IgD-negative memory B cell (primary cell): Measurements from ENCODE around the gene RETNLB. TPM values are rescaled to one million over a fixed set of nuclear protein-coding genes. Genes with fewer than 3 reads are reported as not detected.

Experiments
- H3K27ac Mint-ChIP-seq, 3 donors: one replicate each; pipeline ENCODE4 v1.8.0; 2020 to 2022; ENCODE audit warnings: mild to moderate bottlenecking in 3 of 3, mixed read lengths in 3 of 3, moderate library complexity in 1 of 3
- H3K27me3 Mint-ChIP-seq: one replicate; pipeline ENCODE4 v1.8.0; 2021; ENCODE audit warnings: mixed read lengths
- H3K36me3 Mint-ChIP-seq: one replicate; pipeline ENCODE4 v1.8.0; 2020; ENCODE audit warnings: mild to moderate bottlenecking, mixed read lengths
- H3K4me1 Mint-ChIP-seq, 3 donors: one replicate each; pipeline ENCODE4 v1.8.0; 2020 to 2022; ENCODE audit warnings: mixed read lengths in 3 of 3, mild to moderate bottlenecking in 1 of 3
- H3K4me3 Mint-ChIP-seq, 4 donors: one replicate each; pipeline ENCODE4 v1.8.0; 2020 to 2022; ENCODE audit warnings: mild to moderate bottlenecking in 4 of 4, mixed read lengths in 4 of 4, moderate library complexity in 3 of 4
- H3K9me3 Mint-ChIP-seq, 3 donors: one replicate each; pipeline ENCODE4 v1.8.0; 2020 to 2021; ENCODE audit warnings: mixed read lengths in 3 of 3, mild to moderate bottlenecking in 1 of 3
- polyA plus RNA-seq: library from polyadenylated mRNA; unstranded; fragments of 300-500 nt; fragmentation: Illumina TruSeq; gene quantifications from one replicate; pipeline ENCODE4 v1.2.3, GENCODE V29; 2021

RETNLB gene
- polyA plus RNA-seq, 1 donor from 2014 or later, result not detected

- peaks cover 1% of the 10 kb centered on the region for H3K36me3 Mint-ChIP-seq
- H3K4me1 Mint-ChIP-seq, result peaks cover 0 to 2% (median 2%) of the 10 kb centered on the region in 3 donors
- H3K27me3 Mint-ChIP-seq, result peaks cover 5% of the 10 kb centered on the region
- peak overlapping the region in 1 of 3 donors; percentile 48 for H3K27ac Mint-ChIP-seq
- peaks cover 0 to 3% (median 1%) of the 10 kb centered on the region in 3 donors for H3K9me3 Mint-ChIP-seq
- H3K4me3 Mint-ChIP-seq, result no peak overlapping the region
Measured at GRCh38 chr3:108722724-108723123, 34.5 kb downstream of the RETNLB start.

GRCh38 chr3:108719178-108719806 lies 37.9 kb downstream of the RETNLB start:
- Mint-ChIP-seq H3K27ac (no peak overlapping the region), H3K36me3 (peaks cover 1% of the 10 kb centered on the region), H3K27me3 (peaks cover 2% of the 10 kb centered on the region), H3K9me3 (peaks cover 0 to 3% (median 1%) of the 10 kb centered on the region in 3 donors), H3K4me3 (no peak overlapping the region), H3K4me1 (peaks cover 0 to 2% (median 2%) of the 10 kb centered on the region in 3 donors)

- no peak overlapping the region for H3K4me3 Mint-ChIP-seq
- H3K27ac Mint-ChIP-seq, result no peak overlapping the region
- no peaks in the 10 kb centered on the region for H3K4me1 Mint-ChIP-seq
- H3K36me3 Mint-ChIP-seq, result no peaks in the 10 kb centered on the region
- H3K27me3 Mint-ChIP-seq, result peaks cover 2% of the 10 kb centered on the region
- H3K9me3 Mint-ChIP-seq, result peaks cover 0 to 3% (median 1%) of the 10 kb centered on the region in 3 donors
Measured at GRCh38 chr3:108718454-108718853, 38.8 kb downstream of the RETNLB start.

- Mint-ChIP-seq H3K9me3 (peaks cover 0 to 3% (median 0%) of the 10 kb centered on the region in 3 donors), H3K4me1 (no peaks in the 10 kb centered on the region), H3K36me3 (no peaks in the 10 kb centered on the region)
Measured at GRCh38 chr3:108713816-108714215, 43.4 kb downstream of the RETNLB start.

GRCh38 chr3:108713009-108713516 lies 44.1 kb downstream of the RETNLB start:
- H3K27ac Mint-ChIP-seq, result no peak overlapping the region
- no peak overlapping the region for H3K4me3 Mint-ChIP-seq
- peaks cover 2% of the 10 kb centered on the region for H3K27me3 Mint-ChIP-seq
- no peaks in the 10 kb centered on the region for H3K4me1 Mint-ChIP-seq
- peaks cover 0 to 3% (median 0%) of the 10 kb centered on the region in 3 donors for H3K9me3 Mint-ChIP-seq
- H3K36me3 Mint-ChIP-seq, result no peaks in the 10 kb centered on the region

More at GRCh38 chr3:108713816-108714215, 43.4 kb downstream of the RETNLB start:
- no peak overlapping the region for H3K4me3 Mint-ChIP-seq
- H3K27ac Mint-ChIP-seq, result no peak overlapping the region
- H3K27me3 Mint-ChIP-seq, result peaks cover 2% of the 10 kb centered on the region

Other genes with a start within 250 kb of the RETNLB start
- gene MYH15, start 246.8 kb downstream of the RETNLB start, polyA plus RNA-seq, result not detected
- gene CIP2A, start 168.0 kb downstream of the RETNLB start, polyA plus RNA-seq, result 2.7 TPM
- 6.2 TPM for gene DZIP3, start 167.7 kb downstream of the RETNLB start, polyA plus RNA-seq
- gene TRAT1, start 65.4 kb upstream of the RETNLB start, polyA plus RNA-seq, result 4.3 TPM
- gene GUCA1C, start 196.5 kb upstream of the RETNLB start, polyA plus RNA-seq, result not detected